BE2C (cell line): Measurements from ENCODE around the gene SH3RF3.

Experiments used
- DNase-seq: peaks from one replicate; pipeline ENCODE4 v3.0.0-alpha.2; 2020
- H3K27me3 ChIP-seq: fragments of 250-450 bp; sonication (Bioruptor Pico); 2 replicates; pipeline ENCODE4 v1.5.1; 2020; ENCODE audit warnings: mild to moderate bottlenecking
- H3K36me3 ChIP-seq: fragments of 250-450 bp; sonication (Bioruptor Pico); 2 replicates; pipeline ENCODE4 v1.5.1; 2020; ENCODE audit warnings: mild to moderate bottlenecking
- H3K4me1 ChIP-seq: fragments of 250-450 bp; sonication (Bioruptor Pico); 2 replicates; pipeline ENCODE4 v1.5.1; 2020
- H3K4me3 ChIP-seq: 2 replicates; pipeline ENCODE4 v1.5.1; 2011; ENCODE audit warnings: low read depth, low read length
- H3K9me3 ChIP-seq: fragments of 250-450 bp; sonication (Bioruptor Pico); 2 replicates; pipeline ENCODE4 v1.5.1; 2020
- CTCF ChIP-seq: IDR thresholded peaks from 2 replicates; pipeline ENCODE4 v1.5.1; 2012; ENCODE audit warnings: mild to moderate bottlenecking, low read depth, low read length

SH3RF3 gene

GRCh38 chr2:109259671-109260070 lies 130.7 kb downstream of the SH3RF3 start:
- H3K27me3 ChIP-seq, result no peaks in the 10 kb centered on the region; the same call in 1 of the 2 replicates
- no peak for DNase-seq
- no peak for TF ChIP-seq CTCF
- no peaks in the 10 kb centered on the region for H3K36me3 ChIP-seq
- no peak overlapping the region for H3K4me3 ChIP-seq
- no peaks in the 10 kb centered on the region for H3K9me3 ChIP-seq
- H3K4me1 ChIP-seq, result no peaks in the 10 kb centered on the region

GRCh38 chr2:109260116-109260855 lies 131.3 kb downstream of the SH3RF3 start:
- H3K9me3 ChIP-seq, result no peaks in the 10 kb centered on the region
- no peak overlapping the region for H3K4me3 ChIP-seq
- TF ChIP-seq CTCF, result no peak
- no peaks in the 10 kb centered on the region for H3K4me1 ChIP-seq
- no peaks in the 10 kb centered on the region; the same call in 1 of the 2 replicates for H3K27me3 ChIP-seq
- no peak for DNase-seq
- no peaks in the 10 kb centered on the region for H3K36me3 ChIP-seq

- H3K4me1 ChIP-seq, result no peaks in the 10 kb centered on the region
- no peaks in the 10 kb centered on the region for H3K9me3 ChIP-seq
- no peak for DNase-seq
- no peaks in the 10 kb centered on the region; the same call in 1 of the 2 replicates for H3K27me3 ChIP-seq
- no peaks in the 10 kb centered on the region for H3K36me3 ChIP-seq
- H3K4me3 ChIP-seq, result no peak overlapping the region
- TF ChIP-seq CTCF, result 0 out of 2 replicates have a peak, but pooled peaks have one; percentile 2
Observed at GRCh38 chr2:109260886-109261700, 132.1 kb downstream of the SH3RF3 start.

GRCh38 chr2:109261906-109262631 lies 133.1 kb downstream of the SH3RF3 start:
- H3K27me3 ChIP-seq, result no peaks in the 10 kb centered on the region
- no peaks in the 10 kb centered on the region for H3K36me3 ChIP-seq
- TF ChIP-seq CTCF, result no peak
- H3K4me1 ChIP-seq, result no peaks in the 10 kb centered on the region
- DNase-seq, result no peak
- no peak overlapping the region for H3K4me3 ChIP-seq
- no peaks in the 10 kb centered on the region for H3K9me3 ChIP-seq

- H3K4me3 ChIP-seq, result no peak overlapping the region
- H3K36me3 ChIP-seq, result no peaks in the 10 kb centered on the region
- no peaks in the 10 kb centered on the region for H3K9me3 ChIP-seq
- no peak for TF ChIP-seq CTCF
- no peaks in the 10 kb centered on the region for H3K27me3 ChIP-seq
- no peak for DNase-seq
- no peaks in the 10 kb centered on the region for H3K4me1 ChIP-seq
Observed at GRCh38 chr2:109264595-109265328, 135.8 kb downstream of the SH3RF3 start.
